Stimulated activated CD4-positive, alpha-beta T cell treated with anti-CD3 and anti-CD28 coated beads, Interleukin-4, amount 100 ng/mL, for 4 hours (primary cell): ENCODE results near the gene PPA2.
"Not testable (repeated sequence)": the region's sequence is repeated elsewhere in the genome, so short reads cannot be mapped to it uniquely, and the experiment has no call there.

ENCODE experiments used
- DNase-seq, 2 experiments: peaks; one replicate each; pipeline ENCODE4 v3.0.0-alpha.2; 2020

Gene PPA2

DNA sequence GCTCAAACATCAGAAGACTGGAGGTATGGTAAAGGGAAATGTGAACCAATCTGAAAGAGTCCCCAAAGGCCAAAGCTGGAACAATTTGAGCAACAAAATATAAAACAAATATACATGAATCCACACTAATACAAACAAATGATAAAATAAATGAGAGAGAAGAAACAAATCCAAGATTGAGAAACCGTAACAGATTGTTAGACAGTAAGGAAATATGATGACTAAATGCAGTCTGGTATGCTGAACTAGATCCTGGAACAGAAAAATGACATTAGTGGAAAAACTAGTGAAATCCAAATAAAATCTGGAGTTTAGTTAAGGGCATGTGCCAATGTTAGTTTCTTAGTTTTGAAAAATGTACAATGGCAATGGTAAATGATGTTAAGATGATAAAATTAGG lies 15.9 kb downstream of the PPA2 start:
- no peak for DNase-seq

- no peak for DNase-seq
Measured at GRCh38 chr4:105455998-105456397, 17.9 kb downstream of the PPA2 start.

DNA sequence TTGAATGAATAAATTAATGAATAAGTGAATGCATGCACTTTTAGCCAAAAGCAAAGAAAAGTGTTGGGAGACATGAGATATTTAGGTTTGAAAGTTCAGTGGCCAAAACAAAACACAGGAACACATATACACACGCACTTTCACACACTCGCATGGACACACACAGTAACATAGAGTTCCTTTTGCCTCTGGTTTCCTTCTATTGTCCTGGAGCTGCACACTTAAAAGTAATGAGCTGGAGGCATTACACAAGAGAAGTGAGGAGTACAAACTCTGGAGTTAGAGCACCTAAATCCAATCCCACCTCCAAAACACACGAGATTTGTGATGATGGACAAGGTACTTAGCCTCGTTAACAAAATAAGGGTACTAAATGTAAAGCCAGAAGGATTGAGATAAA lies 18.7 kb downstream of the PPA2 start:
- no peak for DNase-seq

- no peak for DNase-seq
Measured at GRCh38 chr4:105453550-105454205, 20.2 kb downstream of the PPA2 start.

GRCh38 chr4:105451346-105451745 lies 22.5 kb downstream of the PPA2 start:
- no peak for DNase-seq

- DNase-seq = no peak
Measured at GRCh38 chr4:105440890-105441289, 33.0 kb downstream of the PPA2 start.

DNA sequence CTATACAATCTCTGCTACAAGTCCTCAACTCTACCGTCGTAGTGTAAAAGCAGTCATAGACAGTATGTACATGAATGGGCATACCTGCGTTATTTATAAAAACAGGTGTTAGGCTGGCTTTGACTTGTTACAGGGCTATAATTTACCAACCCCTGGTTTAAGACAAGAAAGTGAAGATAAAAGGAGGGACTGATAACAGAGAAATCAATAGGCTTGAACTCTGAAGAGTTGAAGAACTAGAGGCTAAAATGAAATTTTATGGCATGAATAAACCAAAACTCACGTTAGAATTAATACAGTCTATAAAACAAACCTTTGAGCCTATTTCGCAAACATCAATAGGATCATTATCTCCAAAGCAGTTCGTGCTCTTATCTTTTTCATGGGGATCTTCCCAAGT lies 36.2 kb downstream of the PPA2 start:
- no peak for DNase-seq

DNA sequence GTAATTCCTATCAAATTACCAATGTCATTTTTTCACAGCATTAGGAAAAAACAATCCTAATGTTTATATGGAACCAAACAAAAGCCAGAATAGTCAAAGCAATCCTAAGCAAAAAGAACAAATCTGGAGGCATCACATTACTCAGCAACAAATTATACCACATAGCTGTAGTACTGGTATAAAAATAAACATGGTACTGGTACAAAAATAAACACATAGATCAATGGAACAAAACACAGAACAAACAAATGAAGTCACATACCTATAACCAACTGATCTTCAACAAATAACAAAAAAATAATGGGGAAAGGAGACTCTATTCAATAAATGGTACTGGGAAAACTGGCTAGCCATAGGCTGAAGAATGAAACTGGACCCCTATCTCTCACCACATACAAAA lies 37.4 kb downstream of the PPA2 start:
- no peak for DNase-seq

GRCh38 chr4:105434940-105435339 lies 38.9 kb downstream of the PPA2 start:
- no peak for DNase-seq

- no peak for DNase-seq
Measured at GRCh38 chr4:105433421-105433820, 40.4 kb downstream of the PPA2 start.

GRCh38 chr4:105432438-105432837 lies 41.4 kb downstream of the PPA2 start:
- DNase-seq = no peak

- DNase-seq = no peak
Measured at GRCh38 chr4:105430811-105431210, 43.1 kb downstream of the PPA2 start.

DNA sequence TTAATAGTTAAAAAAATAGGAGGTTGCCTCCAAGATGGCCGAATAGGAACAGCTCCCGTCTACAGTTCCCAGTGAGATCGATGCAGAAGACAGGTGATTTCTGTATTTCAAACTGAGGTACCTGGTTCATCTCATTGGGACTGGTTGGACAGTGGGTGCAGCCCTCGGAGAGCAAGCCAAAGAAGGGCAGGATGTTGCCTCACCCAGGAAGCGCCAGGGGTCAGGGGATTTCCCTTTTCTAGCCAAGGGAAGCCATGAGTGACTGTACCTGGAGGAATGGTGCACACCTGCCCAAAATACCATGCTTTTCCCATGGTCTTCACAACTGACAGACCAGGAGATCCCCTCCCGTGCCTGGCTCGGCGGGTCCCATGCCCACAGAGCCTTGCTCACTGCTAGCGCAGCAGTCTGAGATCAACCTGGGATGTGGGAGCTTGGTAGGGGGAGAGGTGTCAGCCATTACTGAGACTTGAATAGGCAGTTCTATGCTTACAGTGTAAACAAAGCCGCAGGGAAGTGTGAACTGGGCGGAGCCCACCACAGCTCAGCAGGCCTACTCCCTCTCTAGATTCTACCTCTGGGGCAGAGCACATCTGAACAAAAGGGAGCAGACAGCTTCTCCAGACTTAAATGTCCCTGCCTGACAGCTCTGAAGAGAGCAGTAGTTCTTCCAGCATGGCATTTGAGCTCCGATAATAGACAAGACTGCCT lies 47.5 kb downstream of the PPA2 start:
- DNase-seq = no peak

- no peak for DNase-seq
Measured at GRCh38 chr4:105422207-105422920, 51.5 kb downstream of the PPA2 start.

DNA sequence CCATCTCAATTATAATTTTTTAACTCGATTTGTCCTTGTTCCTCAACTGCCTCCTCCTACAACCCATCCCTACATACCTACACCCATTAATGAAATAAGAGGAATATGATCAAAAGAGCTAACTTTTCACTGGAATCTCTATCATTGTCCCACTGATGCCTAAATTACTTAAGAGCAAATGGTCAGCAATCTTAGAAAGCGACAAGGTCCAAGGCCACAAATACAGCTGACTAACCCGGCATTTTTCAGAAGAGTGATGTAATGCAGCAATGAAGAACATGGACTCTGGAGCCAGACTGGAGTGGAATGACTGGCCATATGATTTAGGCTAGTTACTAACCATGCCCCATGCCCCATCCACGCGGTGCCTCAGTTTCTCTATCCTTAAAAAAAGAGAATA lies 56.2 kb downstream of the PPA2 start:
- no peak for DNase-seq

- DNase-seq = no peak
Measured at GRCh38 chr4:105415281-105415744, 58.5 kb downstream of the PPA2 start.

DNA sequence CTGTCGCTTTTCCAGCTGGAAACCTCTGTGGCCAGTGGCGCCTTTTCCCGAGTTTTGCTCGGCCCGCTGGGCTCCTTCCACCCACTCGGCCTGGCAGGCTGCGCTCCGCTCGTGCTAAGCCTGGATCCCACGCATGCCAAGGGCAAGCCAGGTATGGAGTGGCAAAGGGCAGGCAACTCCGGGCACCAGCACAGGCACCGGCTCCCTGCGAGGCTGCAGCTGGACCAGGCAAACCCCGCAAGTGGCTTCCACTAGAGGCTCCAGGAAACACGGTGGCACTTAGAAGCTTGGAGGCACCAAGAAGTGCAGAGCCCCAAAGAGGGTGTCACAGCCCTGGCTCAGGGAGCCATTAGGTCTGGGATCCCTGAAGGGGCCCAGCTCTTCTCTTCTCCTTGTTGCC lies 59.5 kb downstream of the PPA2 start:
- no peak for DNase-seq

DNA sequence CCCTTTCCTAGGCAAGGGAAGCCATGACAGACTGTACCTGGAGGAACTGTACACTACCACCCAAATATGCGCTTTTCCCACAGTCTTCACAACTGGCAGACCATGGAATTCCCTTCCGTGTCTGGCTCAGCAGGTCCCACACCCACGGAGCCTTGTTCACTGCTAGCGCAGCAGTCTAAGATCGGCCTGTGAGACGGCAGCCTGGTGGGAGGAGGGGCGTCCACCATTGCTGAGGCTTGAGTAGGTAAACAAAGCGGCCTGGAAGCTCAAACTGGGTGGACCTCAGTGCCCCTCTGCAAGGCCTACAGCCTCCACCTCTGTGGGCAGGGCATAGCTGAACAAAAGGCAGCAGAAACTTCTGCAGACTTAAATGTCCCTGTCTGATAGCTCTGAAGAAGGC lies 64.7 kb downstream of the PPA2 start:
- not testable (repeated sequence) for DNase-seq

DNA sequence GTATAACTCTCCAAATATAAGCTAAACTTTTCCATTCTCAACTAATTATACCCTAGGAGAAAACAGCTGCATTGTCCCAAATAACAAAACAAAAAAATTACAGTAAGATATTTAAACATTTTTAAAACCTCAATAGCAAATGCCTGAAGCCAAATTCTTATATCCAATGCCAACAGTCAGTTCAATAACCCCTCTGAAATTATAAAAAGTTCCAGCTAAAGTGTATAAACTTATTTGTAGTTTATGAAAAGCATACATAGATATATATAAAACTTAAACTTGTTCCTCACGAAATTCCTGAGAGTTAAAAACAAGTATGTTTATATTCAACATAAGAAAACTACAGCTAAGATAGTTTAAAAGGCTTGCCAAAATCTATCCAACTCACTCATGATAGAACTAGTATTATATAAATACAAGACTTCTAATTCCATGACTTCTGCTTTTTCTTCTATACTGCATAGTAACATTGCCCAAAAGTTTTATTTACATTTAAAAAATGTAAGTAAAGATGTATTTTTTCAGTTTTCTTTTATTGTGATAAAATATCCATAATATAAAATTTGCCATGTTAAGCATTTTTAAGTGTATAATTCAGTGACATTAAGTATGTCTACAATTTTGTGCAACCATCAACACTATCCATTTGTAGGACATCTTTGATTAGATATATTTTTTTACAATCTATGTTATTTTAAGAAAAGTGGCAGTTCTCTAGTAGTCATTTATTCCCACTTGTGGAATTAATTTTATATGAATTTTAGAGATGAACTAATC lies 72.8 kb downstream of the PPA2 start:
- no peak for DNase-seq

DNA sequence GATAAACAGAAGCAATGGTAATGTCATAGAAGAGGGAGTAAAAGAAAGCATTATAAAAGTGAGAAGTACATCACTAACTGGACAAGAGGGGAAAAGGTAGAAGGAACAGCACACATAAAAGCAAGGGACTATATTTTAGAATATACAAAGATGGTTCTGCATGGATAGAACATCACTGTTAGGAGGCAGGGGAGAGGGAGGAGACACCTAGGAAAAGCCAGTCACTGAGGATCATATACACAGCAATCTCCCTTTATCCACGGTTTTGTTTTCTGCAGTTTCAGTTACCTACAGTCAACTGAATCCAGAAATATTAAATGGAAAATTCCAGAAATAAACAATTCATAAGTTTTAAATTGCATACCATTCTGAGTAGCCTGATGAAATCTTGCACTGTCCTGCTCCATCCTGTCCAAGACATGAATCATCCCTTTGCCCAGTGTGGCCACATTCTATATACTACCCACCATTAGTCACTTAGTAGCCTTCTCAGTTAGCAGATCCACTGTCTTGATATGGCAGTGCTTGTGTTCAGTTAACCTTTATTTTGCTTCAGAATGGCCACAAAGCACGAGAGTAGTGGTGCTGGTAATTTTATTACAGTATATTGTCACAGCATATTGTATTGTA lies 74.2 kb downstream of the PPA2 start:
- DNase-seq = no peak

DNA sequence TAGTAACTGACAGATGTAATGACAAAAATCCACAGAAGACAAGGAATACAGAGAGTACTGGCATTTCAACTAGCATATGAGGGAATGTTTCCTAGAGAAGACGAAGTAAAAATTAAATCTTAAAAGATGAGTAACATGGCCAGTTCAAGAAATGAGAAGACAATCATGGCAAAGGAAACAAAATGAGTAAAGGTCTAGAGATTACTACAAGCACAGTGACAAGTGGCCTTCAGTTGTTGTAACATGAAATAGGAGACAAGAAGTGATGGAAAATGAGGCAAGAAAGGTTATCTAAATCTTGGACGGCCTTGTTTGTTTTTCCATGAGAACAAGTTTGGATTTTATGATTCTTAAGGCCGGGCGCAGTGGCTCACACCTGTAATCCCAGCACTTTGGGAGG lies 81.0 kb downstream of the PPA2 start:
- no peak for DNase-seq

DNA sequence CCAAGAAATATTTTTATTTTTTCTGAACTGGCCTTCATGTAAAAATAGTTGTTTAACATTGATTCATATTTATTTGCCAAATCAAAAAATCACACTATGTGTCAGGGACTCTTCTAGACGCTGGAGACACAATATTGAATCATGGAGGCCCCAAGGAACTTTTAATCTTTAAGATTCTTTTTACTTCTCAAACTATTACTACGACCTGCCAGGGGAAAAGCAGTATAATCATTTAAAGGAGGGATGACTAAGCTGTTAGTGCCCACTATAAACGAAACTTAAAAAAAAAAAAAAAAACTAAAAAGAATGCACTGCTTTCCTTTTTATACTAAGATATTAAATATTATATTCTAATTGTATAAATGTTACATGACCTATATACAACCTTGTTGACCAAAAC lies 84.7 kb downstream of the PPA2 start:
- no peak for DNase-seq

DNA sequence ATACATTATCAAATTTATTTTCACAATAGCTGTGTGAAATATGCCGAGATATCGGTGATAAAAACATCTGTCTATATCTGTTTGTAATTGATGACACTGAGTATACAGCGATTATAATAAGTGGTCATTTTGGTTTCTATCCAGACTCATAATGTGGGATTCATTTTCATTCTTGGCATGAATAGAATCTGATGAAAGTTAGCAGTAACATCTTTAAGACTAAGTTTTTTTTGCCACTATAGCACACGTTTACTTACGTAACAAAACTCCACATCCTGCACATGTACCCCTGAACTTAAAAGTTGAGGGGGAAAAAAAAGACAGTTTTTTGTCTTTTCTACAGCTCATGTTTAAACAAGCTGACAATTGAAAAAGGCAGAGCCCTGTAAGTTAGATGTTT lies 86.4 kb downstream of the PPA2 start:
- no peak for DNase-seq
